Measurements from ENCODE around the gene ODAD4. TPM values are rescaled to one million over a fixed set of nuclear protein-coding genes. Genes with fewer than 3 reads are reported as not detected.
A peak's percentile ranks its signal among the peaks of the same experiment; 100 is the strongest.

Gene ODAD4
- total RNA-seq, 1 experiment from 2014 or later = 0.69 TPM

GRCh38 chr17:41967921-41968578, 37.6 kb downstream of the ODAD4 start:
- H3K36me3 ChIP-seq (ENCODE audit: control insufficient read depth, insufficient read depth, low read length) = no peaks in the 10 kb centered on the region; the same call in 1 of the 2 replicates
- ATAC-seq = no peak
- H3K27me3 ChIP-seq (ENCODE audit: control insufficient read depth, insufficient read depth, low read length) = no peaks in the 10 kb centered on the region
- no peak for DNase-seq (ENCODE audit: low read depth, low spot score)
- H3K4me3 ChIP-seq (ENCODE audit: low read depth in 2 of 2, low read length in 2 of 2) = peak overlapping the region; percentile 83 to 86
- TF ChIP-seq REST (IDR thresholded peaks at IDR 0.05; ENCODE audit: insufficient read depth in 1 of 2, low read depth in 2 of 2, low read length in 1 of 2) (no peak), SIN3A (IDR thresholded peaks at IDR 0.05; ENCODE audit: borderline replicate concordance, insufficient read depth, low read depth, low read length) (no peak), TCF7L2 (IDR thresholded peaks at IDR 0.05; ENCODE audit: low read depth, low read length) (no peak), POLR2AphosphoS5 (IDR thresholded peaks at IDR 0.05; ENCODE audit: low read depth, low read length) (no peak), CTCF (IDR thresholded peaks at IDR 0.05) (no peak)
- ChIA-PET CTCF (no interaction called here), POLR2A (interaction anchor here (0.6 kb wide), 2 partner anchors 15 to 300 kb away, joined by 3 to 11 read pairs; no protein-coding TSS in a partner anchor)
- no TSS peak for BruUV-seq (replicated peaks)
- peaks cover 28% of the 10 kb centered on the region for H3K4me1 ChIP-seq (ENCODE audit: control insufficient read depth, insufficient read depth, low read length)
- in situ Hi-C loops (cut with HindIII; ENCODE audit: low pct_unique_long_range_greater_than_20kb, low sequenced_read_pairs) (no loop called here), intact Hi-C loops (cut with micrococcal nuclease; ENCODE audit: unreplicated experiment) (no loop called here)
- no peaks in the 10 kb centered on the region for H3K9me3 ChIP-seq (ENCODE audit: control insufficient read depth, insufficient read depth, low read depth, low read length)
- H3K27ac ChIP-seq (ENCODE audit: low read length) = no peak overlapping the region

- in situ Hi-C loops (cut with HindIII; ENCODE audit: low pct_unique_long_range_greater_than_20kb, low sequenced_read_pairs) (no loop called here), intact Hi-C loops (cut with micrococcal nuclease; ENCODE audit: unreplicated experiment) (no loop called here)
- ChIA-PET POLR2A (interaction anchor here (0.6 kb wide), 1 partner anchor 301 kb away, joined by 3 read pairs; no protein-coding TSS in a partner anchor), CTCF (interaction anchor here (0.6 kb wide), 1 partner anchor 138 kb away, joined by 4 read pairs; no protein-coding TSS in a partner anchor)
- DNase-seq (ENCODE audit: low read depth, low spot score) = no peak
- no peak for ATAC-seq
- BruUV-seq (replicated peaks) = no TSS peak
- Histone ChIP-seq H3K4me3 (ENCODE audit: low read depth in 2 of 2, low read length in 2 of 2) (no peak overlapping the region), H3K4me1 (ENCODE audit: control insufficient read depth, insufficient read depth, low read length) (peaks cover 34% of the 10 kb centered on the region), H3K27ac (ENCODE audit: low read length) (no peak overlapping the region), H3K9me3 (ENCODE audit: control insufficient read depth, insufficient read depth, low read depth, low read length) (no peaks in the 10 kb centered on the region), H3K36me3 (ENCODE audit: control insufficient read depth, insufficient read depth, low read length) (no peaks in the 10 kb centered on the region; the same call in 1 of the 2 replicates), H3K27me3 (ENCODE audit: control insufficient read depth, insufficient read depth, low read length) (no peaks in the 10 kb centered on the region)
- TF ChIP-seq TCF7L2 (IDR thresholded peaks at IDR 0.05; ENCODE audit: low read depth, low read length) = no peak
Measured at GRCh38 chr17:41968676-41969075, 38.3 kb downstream of the ODAD4 start.

GRCh38 chr17:41970901-41971331, 40.5 kb downstream of the ODAD4 start:
- H3K4me1 ChIP-seq (ENCODE audit: control insufficient read depth, insufficient read depth, low read length) = peaks cover 27% of the 10 kb centered on the region
- H3K9me3 ChIP-seq (ENCODE audit: control insufficient read depth, insufficient read depth, low read depth, low read length) = no peaks in the 10 kb centered on the region
- no peaks in the 10 kb centered on the region for H3K27me3 ChIP-seq (ENCODE audit: control insufficient read depth, insufficient read depth, low read length)
- H3K27ac ChIP-seq (ENCODE audit: low read length) = no peak overlapping the region
- CTCF ChIA-PET = no interaction called here
- no peaks in the 10 kb centered on the region; the same call in 1 of the 2 replicates for H3K36me3 ChIP-seq (ENCODE audit: control insufficient read depth, insufficient read depth, low read length)
- intact Hi-C loops (cut with micrococcal nuclease; ENCODE audit: unreplicated experiment) (no loop called here), in situ Hi-C loops (cut with HindIII; ENCODE audit: low pct_unique_long_range_greater_than_20kb, low sequenced_read_pairs) (no loop called here)
- DNase-seq (ENCODE audit: low read depth, low spot score) = no peak
- no TSS peak for BruUV-seq (replicated peaks)
- TF ChIP-seq POLR2AphosphoS5 (IDR thresholded peaks at IDR 0.05; ENCODE audit: low read depth, low read length) = 0 out of 2 replicates have a peak, but pooled peaks have one; percentile 30
- no peak for TF ChIP-seq SIN3A (IDR thresholded peaks at IDR 0.05; ENCODE audit: borderline replicate concordance, insufficient read depth, low read depth, low read length)
- no peak for ATAC-seq
- POLR2A ChIA-PET = no interaction called here
- no peak overlapping the region for H3K4me3 ChIP-seq (ENCODE audit: low read depth in 2 of 2, low read length in 2 of 2)

All from Panc1 (cell line).